CD4-positive, alpha-beta T cell treated with Interleukin-1 beta for 1 hour (primary cell): ENCODE measurements around the gene PIGN.
"Not testable (repeated sequence)": the region's sequence is repeated elsewhere in the genome, so short reads cannot be mapped to it uniquely, and the experiment has no call there.

Experiments used
- DNase-seq, 2 donors: peaks; one replicate each; pipeline ENCODE4 v3.0.0-alpha.2; 2020 to 2022

Gene PIGN

GRCh38 chr18:62179213-62179612, 7.6 kb downstream of the PIGN start:
- no peak for DNase-seq

GRCh38 chr18:62177271-62177670, 9.6 kb downstream of the PIGN start:
- no peak for DNase-seq

GRCh38 chr18:62175521-62175920, 11.3 kb downstream of the PIGN start:
- DNase-seq: no peak

- DNase-seq: no peak
Measured at GRCh38 chr18:62172298-62172697, 14.6 kb downstream of the PIGN start.

- DNase-seq: no peak
Measured at GRCh38 chr18:62170857-62171256, 16.0 kb downstream of the PIGN start.

- DNase-seq: not testable (repeated sequence)
Measured at GRCh38 chr18:62166524-62166923, 20.3 kb downstream of the PIGN start.

- DNase-seq: no peak
Measured at GRCh38 chr18:62165583-62165982, 21.3 kb downstream of the PIGN start.

GRCh38 chr18:62164855-62165487, 21.9 kb downstream of the PIGN start:
- DNase-seq: no peak

- DNase-seq: no peak
Measured at GRCh38 chr18:62164310-62164709, 22.5 kb downstream of the PIGN start.

- DNase-seq: no peak
Measured at GRCh38 chr18:62157843-62158242, 29.0 kb downstream of the PIGN start.

- no peak for DNase-seq
Measured at GRCh38 chr18:62152844-62153243, 34.0 kb downstream of the PIGN start.

- DNase-seq: no peak
Measured at GRCh38 chr18:62151068-62151771, 35.6 kb downstream of the PIGN start.

GRCh38 chr18:62144338-62144737, 42.5 kb downstream of the PIGN start:
- DNase-seq: no peak

GRCh38 chr18:62140259-62140658, 46.6 kb downstream of the PIGN start:
- no peak for DNase-seq

- DNase-seq: no peak
Measured at GRCh38 chr18:62138461-62139235, 48.2 kb downstream of the PIGN start.

- DNase-seq: peak; percentile 55 to 64
Measured at GRCh38 chr18:62131301-62131909, 55.5 kb downstream of the PIGN start.

GRCh38 chr18:62128157-62128556, 58.7 kb downstream of the PIGN start:
- no peak for DNase-seq

GRCh38 chr18:62126737-62127136, 60.1 kb downstream of the PIGN start:
- DNase-seq: no peak

- DNase-seq: no peak
Measured at GRCh38 chr18:62125702-62126101, 61.2 kb downstream of the PIGN start.

- DNase-seq: no peak
Measured at GRCh38 chr18:62122330-62122729, 64.5 kb downstream of the PIGN start.

GRCh38 chr18:62119884-62120283, 67.0 kb downstream of the PIGN start:
- DNase-seq: no peak

- DNase-seq: no peak
Measured at GRCh38 chr18:62118328-62118727, 68.5 kb downstream of the PIGN start.

GRCh38 chr18:62109676-62110075, 77.2 kb downstream of the PIGN start:
- DNase-seq: no peak

- DNase-seq: no peak
Measured at GRCh38 chr18:62107881-62108280, 79.0 kb downstream of the PIGN start.
